NCI-H82 (cell line): ENCODE results near the gene GABRG3.
A peak's percentile ranks its signal among the peaks of the same experiment; 100 is the strongest.

Experiments used
- DNase-seq: peaks from one replicate; lab custom pipeline; 2025; lab: John Stamatoyannopoulos, UW

The GABRG3 gene

DNA sequence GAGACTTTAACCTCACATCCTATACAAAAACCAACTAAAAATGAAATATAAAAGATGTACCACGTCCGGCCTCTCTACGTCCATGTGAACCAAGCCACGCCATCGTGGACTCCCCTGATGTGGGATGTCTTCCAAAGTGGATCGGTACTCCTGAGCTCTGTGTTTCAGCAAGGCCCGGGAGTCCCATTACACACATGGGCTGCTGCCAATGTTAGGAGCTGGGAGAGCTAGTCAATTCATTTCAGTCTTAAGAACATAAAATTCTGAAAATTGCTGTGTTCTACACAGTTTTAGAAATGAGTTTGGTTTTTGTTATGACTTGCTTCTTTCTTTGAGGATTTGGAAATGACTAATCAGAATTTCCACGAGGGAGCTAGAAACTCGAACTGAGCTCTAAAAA, 131.0 kb downstream of the GABRG3 start:
- DNase-seq, result no peak

- no peak for DNase-seq
Observed at GRCh38 chr15:27111323-27111722, 140.3 kb downstream of the GABRG3 start.

DNA sequence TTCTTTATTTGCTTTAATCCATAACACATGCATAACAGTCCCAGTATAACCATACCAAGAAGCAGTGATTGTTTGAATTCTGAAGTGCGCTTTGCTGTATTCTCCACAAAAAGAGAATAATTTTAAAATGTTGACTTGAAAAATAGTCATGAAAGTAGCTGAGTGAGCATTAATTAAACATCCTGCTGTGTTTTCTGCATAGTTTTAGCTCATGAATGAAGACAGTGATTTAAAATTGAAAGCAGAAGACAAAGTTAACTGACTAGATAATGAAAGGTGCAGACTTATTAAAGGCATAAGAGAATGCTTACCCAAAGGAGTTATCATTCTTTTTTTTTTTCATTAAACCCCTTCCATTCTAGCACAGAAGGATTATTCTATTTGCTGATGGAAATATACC, 143.5 kb downstream of the GABRG3 start:
- DNase-seq, result no peak

GRCh38 chr15:27119695-27120266, 148.8 kb downstream of the GABRG3 start:
- peak; percentile 10 for DNase-seq

GRCh38 chr15:27121672-27122071, 150.7 kb downstream of the GABRG3 start:
- no peak for DNase-seq

DNA sequence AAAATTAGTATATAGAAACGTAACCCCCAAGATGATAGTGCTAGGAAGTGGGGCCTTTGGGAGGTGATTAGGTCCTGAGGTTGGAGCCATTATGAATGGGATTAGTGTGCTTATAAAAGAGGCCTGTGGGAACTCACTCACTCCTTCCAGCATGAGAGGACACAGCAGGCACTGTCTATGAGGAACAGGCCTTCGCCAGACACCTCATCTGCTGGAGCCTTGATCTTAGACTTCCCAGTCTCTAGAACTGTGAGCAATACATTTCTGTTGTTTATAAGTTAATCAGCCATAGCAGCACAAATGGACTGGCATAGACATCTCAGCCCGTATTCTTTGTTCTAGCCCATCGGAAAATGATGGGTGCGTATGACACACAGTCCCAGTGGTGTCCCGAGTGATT, 152.3 kb downstream of the GABRG3 start:
- DNase-seq, result no peak

DNA sequence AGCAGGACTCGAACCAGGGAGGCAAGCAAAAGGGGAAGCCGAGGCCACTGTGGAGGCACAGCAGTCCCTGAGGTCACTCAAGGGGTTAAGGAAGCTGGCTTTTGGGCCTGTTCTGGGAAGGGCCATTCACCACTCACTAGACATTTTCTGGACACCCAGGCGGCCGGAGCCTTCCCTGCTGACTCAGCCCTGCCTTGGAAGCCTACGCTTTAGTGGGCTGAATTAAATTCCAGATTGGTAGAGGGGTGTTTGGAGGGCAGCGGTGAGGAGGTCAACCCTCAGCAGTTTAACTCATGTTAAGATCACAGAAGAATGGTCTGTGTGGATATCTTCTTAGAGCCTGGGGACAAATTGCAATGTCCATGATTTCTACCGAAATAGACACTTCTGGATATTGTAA, 152.8 kb downstream of the GABRG3 start:
- DNase-seq, result no peak

DNA sequence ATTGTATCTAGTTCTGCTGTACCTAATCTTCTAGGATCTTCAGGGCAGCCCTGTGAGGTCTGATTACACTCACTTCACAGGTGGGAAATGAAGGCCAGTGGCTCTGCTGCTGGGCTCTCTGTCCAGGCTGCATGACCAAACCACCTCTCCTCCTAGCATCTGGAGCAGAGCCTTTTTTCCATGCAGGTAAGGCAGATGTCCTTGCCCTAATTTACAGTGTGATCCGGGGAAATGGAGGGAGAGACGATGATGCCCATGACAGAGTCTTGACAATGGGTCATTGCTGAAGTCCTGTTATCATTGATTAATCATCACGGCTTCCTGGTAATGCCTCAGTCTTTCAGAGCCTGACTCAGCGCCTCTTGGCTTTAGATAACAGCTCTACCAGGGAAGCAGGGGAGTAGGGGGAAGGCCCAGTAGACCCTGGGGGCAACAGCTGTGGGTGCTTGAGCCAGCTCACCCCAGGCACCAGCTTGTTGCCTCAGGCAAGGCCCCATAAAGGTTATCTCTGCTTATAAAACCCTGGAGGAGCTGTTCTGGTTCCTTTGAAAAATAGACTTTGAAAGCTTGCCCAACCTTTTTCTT, 153.4 kb downstream of the GABRG3 start:
- no peak for DNase-seq

DNA sequence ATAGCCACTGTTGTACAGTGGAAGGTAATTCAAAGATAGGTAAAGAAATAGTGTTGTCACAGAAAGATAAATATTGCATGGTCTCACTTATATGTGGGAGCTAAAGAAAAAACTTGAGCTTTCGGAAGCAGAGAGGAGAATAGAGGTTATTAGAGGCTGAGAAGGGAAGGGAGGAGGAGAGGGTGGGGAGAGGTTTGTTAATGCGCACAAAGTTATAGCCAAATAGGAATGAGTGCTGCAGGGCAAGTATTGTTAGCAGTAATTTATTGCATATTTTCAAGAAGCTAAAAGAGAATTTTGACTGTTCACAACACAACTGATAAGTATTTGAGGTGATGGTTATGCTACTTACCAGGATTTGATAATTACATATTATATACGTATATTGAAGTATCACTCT, 154.2 kb downstream of the GABRG3 start:
- no peak for DNase-seq

GRCh38 chr15:27126449-27126848, 155.5 kb downstream of the GABRG3 start:
- DNase-seq, result no peak

GRCh38 chr15:27127815-27128570, 157.0 kb downstream of the GABRG3 start:
- DNase-seq, result no peak

DNA sequence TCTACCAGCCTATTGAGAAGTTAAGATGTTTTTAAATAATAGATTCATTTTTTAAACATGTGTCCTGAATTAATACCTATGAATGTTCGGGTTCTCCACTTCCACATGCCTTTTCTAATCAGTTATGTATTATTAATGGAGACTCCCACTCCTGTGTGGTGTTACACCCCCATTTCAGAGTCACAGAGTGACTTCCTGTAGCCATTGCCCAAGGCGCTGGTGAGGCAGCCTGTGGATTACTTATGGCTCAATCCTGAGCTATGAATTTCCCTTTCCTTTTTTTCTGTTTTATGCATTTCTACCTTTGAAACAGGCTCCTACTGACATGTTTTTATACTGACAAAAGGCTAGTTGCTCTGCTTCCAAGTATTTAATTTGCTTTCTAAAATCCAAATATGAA, 162.3 kb downstream of the GABRG3 start:
- no peak for DNase-seq

GRCh38 chr15:27134481-27134880, 163.5 kb downstream of the GABRG3 start:
- DNase-seq, result no peak

- DNase-seq, result no peak
Observed at GRCh38 chr15:27135151-27135550, 164.2 kb downstream of the GABRG3 start.

GRCh38 chr15:27137127-27137526, 166.1 kb downstream of the GABRG3 start:
- DNase-seq, result no peak

DNA sequence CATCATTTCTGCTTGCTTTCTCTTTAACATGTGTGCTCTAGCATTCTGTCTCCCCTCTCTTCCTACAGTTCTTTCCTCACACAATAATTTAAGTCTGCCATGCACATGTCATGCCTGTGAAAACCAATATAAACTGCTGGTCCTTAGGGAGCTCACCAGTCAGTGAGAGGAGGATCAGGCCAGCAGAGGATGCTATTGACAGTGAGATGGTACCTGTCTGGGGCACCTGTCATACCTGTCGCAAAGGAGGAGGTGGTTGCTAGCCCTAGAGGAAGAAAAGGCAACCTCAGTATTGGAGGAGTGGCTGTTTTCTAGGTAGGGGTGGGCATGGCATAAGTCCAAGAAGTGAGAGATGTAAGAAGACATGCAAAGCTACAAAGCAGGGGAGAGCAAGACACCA, 194.6 kb downstream of the GABRG3 start:
- DNase-seq, result no peak

DNA sequence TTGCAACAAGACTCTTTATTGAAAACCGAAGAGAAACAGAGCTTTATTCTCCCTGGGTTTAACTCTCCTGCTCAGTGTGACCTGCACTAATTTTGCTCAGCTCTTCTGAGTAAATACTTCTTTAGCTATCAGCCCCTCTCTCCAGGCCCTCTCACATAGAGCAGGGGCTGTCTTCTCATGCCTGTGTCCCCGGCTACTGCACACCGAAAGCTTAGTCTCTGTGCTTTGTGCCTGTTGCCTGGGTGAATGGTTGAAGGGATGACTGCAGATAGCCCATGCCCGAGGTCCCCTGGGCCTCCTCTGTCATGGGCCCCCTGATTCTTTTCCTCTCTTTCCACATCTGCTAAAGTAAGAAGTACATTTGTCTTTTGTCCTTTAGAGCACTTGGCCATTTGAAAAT, 195.9 kb downstream of the GABRG3 start:
- DNase-seq, result no peak

DNA sequence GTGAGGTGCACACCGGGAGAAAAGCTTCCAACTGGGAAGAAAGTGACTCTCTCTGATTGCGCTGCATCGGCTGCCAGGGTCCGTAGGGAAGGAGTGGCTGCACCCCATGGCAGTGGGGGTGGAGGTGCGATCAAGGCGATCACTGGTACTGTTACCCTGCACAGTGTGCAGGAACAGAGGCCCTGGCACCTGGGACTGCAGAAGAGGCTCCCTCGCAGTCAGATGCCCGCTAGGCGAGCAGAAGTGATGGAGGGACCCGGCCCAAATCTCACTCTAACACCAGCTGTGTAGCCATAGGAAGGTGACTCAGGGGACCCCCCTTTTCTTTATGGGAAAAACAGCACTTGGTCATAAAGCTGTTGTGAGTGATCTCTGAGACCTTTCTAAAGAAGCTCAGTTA, 196.8 kb downstream of the GABRG3 start:
- no peak for DNase-seq

DNA sequence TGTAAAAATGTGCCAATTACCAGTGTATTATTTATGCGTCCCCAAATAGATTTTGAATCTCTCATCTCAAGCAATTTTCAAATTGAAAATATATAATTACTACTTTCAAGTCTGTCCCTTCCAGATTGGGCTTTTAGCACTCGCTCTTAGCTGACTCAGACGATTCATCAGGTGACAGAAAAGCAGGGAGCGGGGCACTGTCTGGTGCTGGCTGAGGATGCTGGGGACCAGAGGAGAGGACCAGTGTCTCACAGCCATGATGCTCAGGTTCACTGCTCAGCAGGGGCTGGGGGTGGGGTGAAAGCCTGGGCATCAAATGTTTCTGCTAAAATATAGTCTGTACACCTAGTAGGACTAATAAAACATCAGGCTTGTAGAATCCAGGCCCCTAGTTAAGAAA, 199.9 kb downstream of the GABRG3 start:
- no peak for DNase-seq

GRCh38 chr15:27172821-27173220, 201.8 kb downstream of the GABRG3 start:
- DNase-seq, result no peak

DNA sequence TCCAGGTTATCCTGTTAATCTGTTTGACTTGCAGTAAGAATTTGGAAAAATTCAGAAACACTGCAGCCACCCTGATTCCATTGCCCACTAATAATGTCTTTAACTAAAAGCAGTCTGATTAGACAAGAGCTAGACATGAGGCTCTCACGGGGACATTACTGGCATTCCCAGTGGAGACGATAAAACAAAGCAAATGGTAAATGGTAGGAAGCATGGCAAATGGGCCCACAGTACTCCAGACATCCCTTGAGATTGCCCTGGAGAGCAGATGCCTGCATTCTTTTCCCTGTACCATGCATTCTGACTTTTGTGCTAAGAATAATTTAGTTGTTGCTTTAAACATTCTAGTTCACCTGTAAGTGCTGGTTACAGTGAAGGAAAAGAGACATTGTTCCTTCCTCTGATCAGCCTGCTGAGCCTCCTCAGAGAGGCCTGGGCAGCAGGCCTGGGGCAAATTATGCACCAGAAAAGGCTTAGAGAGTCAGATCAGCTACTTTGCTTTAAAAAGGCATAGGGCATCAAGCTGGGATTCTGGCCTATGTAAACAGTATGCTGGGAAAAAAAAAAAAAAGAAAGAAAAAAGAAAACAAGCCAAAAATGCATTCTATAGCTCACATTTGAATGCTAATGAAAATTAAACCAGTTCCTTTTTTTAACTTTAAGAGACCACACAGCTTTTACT, 204.6 kb downstream of the GABRG3 start:
- no peak for DNase-seq

GRCh38 chr15:27176785-27177406, 205.9 kb downstream of the GABRG3 start:
- no peak for DNase-seq

- no peak for DNase-seq
Observed at GRCh38 chr15:27179789-27180188, 208.8 kb downstream of the GABRG3 start.
